Measurements from ENCODE around the gene ZFC3H1. TPM values are rescaled to one million over a fixed set of nuclear protein-coding genes. Genes with fewer than 3 reads are reported as not detected.

ZFC3H1 gene
- total and polyA plus RNA-seq, 12 donors, result 6.9 to 26.5 (median 17.2) TPM

GRCh38 chr12:71664411-71665089 lies 902 bp upstream of the ZFC3H1 start:
- DNase-seq (no peak), ATAC-seq (peak in 6 of 8 donors; percentile 2 to 16 (median 8))
- Histone ChIP-seq H3K27ac (peak overlapping the region; percentile 82 to 98 (median 94)), H3K36me3 (peaks cover 0 to 21% (median 0%) of the 10 kb centered on the region in 9 donors), H3K27me3 (no peaks in the 10 kb centered on the region), H3K9me3 (no peaks in the 10 kb centered on the region), H3K4me3 (peak overlapping the region; percentile 64 to 98 (median 85)), H3K4me1 (peaks cover 0 to 37% (median 34%) of the 10 kb centered on the region in 9 donors)
- no peak for TF ChIP-seq CTCF (IDR thresholded peaks at IDR 0.05)
- WGBS, 2 donors, result 0 to 1% methylated on average over 20 of the region's 20 CpGs
- intact Hi-C loops (cut with DNase I), result loop anchor here in 5 of 10 donors (1.0 to 10.0 kb wide), 7 partner anchors 20 to 175 kb away; partner anchors contain the start of genes RAB21 (in 3 of the 5), TMEM19 (in 3 of the 5) and TBC1D15 (in 2 of the 5)

GRCh38 chr12:71662849-71663560 lies 643 bp downstream of the ZFC3H1 start:
- TF ChIP-seq CTCF (IDR thresholded peaks at IDR 0.05), result no peak
- ATAC-seq (peak; percentile 14 to 68 (median 44)), DNase-seq (peak; percentile 51 to 60)
- no peaks in the 10 kb centered on the region for H3K27me3 ChIP-seq
- 0% methylated on average over 53 of the region's 53 CpGs for WGBS, 2 donors
- intact Hi-C loops (cut with DNase I), result loop anchor here in 4 of 10 donors (5.0 to 10.0 kb wide), 3 partner anchors 84 to 172 kb away; partner anchors contain the start of genes RAB21 (in 3 of the 4) and TBC1D15 (in 1 of the 4)
- H3K9me3 ChIP-seq, result no peaks in the 10 kb centered on the region
- peak overlapping the region; percentile 84 to 98 (median 94) for H3K27ac ChIP-seq
- peaks cover 0 to 37% (median 14%) of the 10 kb centered on the region in 9 donors for H3K36me3 ChIP-seq
- H3K4me3 ChIP-seq, result peak overlapping the region; percentile 74 to 98 (median 85)
- H3K4me1 ChIP-seq, result peaks cover 0 to 37% (median 34%) of the 10 kb centered on the region in 9 donors

- H3K4me1 ChIP-seq, result peaks cover 0 to 39% (median 35%) of the 10 kb centered on the region in 9 donors
Measured at GRCh38 chr12:71661977-71662530, 1.6 kb downstream of the ZFC3H1 start.

More at GRCh38 chr12:71661977-71662530, 1.6 kb downstream of the ZFC3H1 start:
- intact Hi-C loops (cut with DNase I), result loop anchor here in 4 of 10 donors (5.0 to 10.0 kb wide), 3 partner anchors 85 to 173 kb away; partner anchors contain the start of genes RAB21 (in 3 of the 4) and TBC1D15 (in 1 of the 4)
- H3K9me3 ChIP-seq, result no peaks in the 10 kb centered on the region
- no peak for TF ChIP-seq CTCF (IDR thresholded peaks at IDR 0.05)
- ATAC-seq, result no peak
- no peaks in the 10 kb centered on the region for H3K27me3 ChIP-seq
- peak overlapping the region in 7 of 10 donors; percentile 90 to 98 (median 94) for H3K27ac ChIP-seq
- peak overlapping the region; percentile 74 to 98 (median 85) for H3K4me3 ChIP-seq
- DNase-seq, result no peak
- peaks cover 0 to 46% (median 23%) of the 10 kb centered on the region in 9 donors for H3K36me3 ChIP-seq
- 4 to 5% methylated on average over 8 of the region's 8 CpGs for WGBS, 2 donors

Measured in heart right ventricle (tissue), 16 donors.